ENCODE data around the gene TBL3. TPM values are rescaled to one million over a fixed set of nuclear protein-coding genes. Genes with fewer than 3 reads are reported as not detected.

The TBL3 gene
- total and polyA plus RNA-seq, 9 of the 15 experiments (the other 6 are each of a cell fraction or from before 2014, with no cell fraction given), result 0.97 to 117 (median 24.5) TPM

DNA sequence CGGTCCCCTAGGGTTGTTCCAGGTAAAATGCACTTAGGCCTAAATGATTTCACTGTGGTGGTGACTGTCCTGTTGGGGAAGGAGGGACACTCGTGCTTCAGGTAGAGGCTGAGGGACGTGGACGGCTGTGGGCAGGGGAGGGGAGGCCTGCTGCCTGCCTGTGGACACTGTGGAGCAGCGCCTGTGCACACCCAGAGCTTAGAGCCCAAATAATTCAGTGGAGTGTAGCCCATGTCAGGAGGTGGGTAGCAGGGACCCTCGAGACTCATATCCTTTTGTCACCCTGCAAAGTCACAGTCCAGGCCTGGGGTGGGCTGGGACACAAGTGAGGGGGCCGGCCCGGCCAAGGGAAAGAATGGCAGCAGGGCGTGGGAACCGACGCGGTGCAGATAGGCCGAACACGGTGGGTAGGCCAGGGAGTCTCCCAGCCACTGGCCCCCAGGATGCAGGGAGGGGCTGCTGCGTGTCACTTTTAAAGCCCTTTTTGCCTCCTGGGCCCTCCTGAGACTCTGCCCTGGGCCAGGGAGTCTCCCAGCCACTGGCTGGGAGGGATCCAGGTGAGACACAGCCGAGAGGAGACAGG is 54.1 kb downstream of the TBL3 start:
- Histone ChIP-seq H3K4me3 (peak overlapping the region; percentile 32; the same call in 1 of the 2 replicates), H3K36me3 (ENCODE audit: control insufficient read depth, insufficient read depth, low read length) (peaks cover 4% of the 10 kb centered on the region; the same call in 1 of the 3 replicates), H3K9ac (ENCODE audit: insufficient read depth in 1 of 2, low read depth in 2 of 2, low read length in 2 of 2) (peak overlapping the region in 1 of 2 experiments; percentile 86; a peak in 2 of 4 replicates), H3K79me2 (ENCODE audit: control insufficient read depth, insufficient read depth, low read length) (peaks cover 16% of the 10 kb centered on the region), H3K9me3 (replicated peaks; ENCODE audit: control insufficient read depth, insufficient read depth, low read depth, low read length) (no peaks in the 10 kb centered on the region), H3K27me3 (ENCODE audit: control insufficient read depth in 2 of 2, insufficient read depth in 2 of 2, low read length in 2 of 2) (no peaks in the 10 kb centered on the region), H3K27ac (ENCODE audit: extremely low read depth, low read depth, low read length) (no peak overlapping the region), H4K20me1 (replicated peaks; ENCODE audit: control insufficient read depth, insufficient read depth, low read length) (0 out of 2 replicates have a peak, but pooled peaks cover 7% of the 10 kb centered on the region), H3K4me2 (ENCODE audit: insufficient read depth, low read length) (peak overlapping the region; percentile 69; the same call in 1 of the 2 replicates), H3K9me1 (ENCODE audit: control insufficient read depth, insufficient read depth, low read length) (peaks cover 3% of the 10 kb centered on the region), H3K4me1 (replicated peaks in 1 of 2; ENCODE audit: control insufficient read depth in 2 of 2, insufficient read depth in 2 of 2, low read length in 2 of 2) (peaks cover 23 to 85% of the 10 kb centered on the region in 2 experiments; a peak in 4 of 5 replicates), H2AFZ (ENCODE audit: low read depth, low read length) (no peak overlapping the region)
- intact Hi-C loops (cut with micrococcal nuclease), result no loop called here
- no peak for ATAC-seq
- BruUV-seq (replicated peaks), result no TSS peak
- 79% methylated on average over 14 of the region's 16 CpGs for WGBS (ENCODE audit: insufficient coverage, low coverage, missing lambda C conversion rate)
- POLR2A ChIA-PET, result interaction anchor here (0.6 to 1.3 kb wide), 3 partner anchors 127 to 192 kb away, joined by 3 to 14 read pairs (median 6); partner anchors contain the start of gene TRAF7
- DNase-seq (ENCODE audit: extremely low read depth in 1 of 4, low spot score in 3 of 4), result no peak
- no peak for FAIRE-seq
- CTCF ChIA-PET (ENCODE audit: low intra/inter-chr PET ratio), result no interaction called here
- in situ Hi-C loops (cut with MboI), result no loop called here
- TF ChIP-seq, protein P1, sequence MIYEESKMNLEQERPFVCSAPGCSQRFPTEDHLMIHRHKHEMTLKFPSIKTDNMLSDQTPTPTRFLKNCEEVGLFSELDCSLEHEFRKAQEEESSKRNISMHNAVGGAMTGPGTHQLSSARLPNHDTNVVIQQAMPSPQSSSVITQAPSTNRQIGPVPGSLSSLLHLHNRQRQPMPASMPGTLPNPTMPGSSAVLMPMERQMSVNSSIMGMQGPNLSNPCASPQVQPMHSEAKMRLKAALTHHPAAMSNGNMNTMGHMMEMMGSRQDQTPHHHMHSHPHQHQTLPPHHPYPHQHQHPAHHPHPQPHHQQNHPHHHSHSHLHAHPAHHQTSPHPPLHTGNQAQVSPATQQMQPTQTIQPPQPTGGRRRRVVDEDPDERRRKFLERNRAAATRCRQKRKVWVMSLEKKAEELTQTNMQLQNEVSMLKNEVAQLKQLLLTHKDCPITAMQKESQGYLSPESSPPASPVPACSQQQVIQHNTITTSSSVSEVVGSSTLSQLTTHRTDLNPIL (CRISPR knock-in tag; IDR thresholded peaks at IDR 0.05), result no peak
- TF ChIP-seq, protein P2, sequence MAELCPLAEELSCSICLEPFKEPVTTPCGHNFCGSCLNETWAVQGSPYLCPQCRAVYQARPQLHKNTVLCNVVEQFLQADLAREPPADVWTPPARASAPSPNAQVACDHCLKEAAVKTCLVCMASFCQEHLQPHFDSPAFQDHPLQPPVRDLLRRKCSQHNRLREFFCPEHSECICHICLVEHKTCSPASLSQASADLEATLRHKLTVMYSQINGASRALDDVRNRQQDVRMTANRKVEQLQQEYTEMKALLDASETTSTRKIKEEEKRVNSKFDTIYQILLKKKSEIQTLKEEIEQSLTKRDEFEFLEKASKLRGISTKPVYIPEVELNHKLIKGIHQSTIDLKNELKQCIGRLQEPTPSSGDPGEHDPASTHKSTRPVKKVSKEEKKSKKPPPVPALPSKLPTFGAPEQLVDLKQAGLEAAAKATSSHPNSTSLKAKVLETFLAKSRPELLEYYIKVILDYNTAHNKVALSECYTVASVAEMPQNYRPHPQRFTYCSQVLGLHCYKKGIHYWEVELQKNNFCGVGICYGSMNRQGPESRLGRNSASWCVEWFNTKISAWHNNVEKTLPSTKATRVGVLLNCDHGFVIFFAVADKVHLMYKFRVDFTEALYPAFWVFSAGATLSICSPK (IDR thresholded peaks at IDR 0.05; ENCODE audit: borderline replicate concordance), result no peak
- TF ChIP-seq ZNF12 (CRISPR knock-in tag; IDR thresholded peaks at IDR 0.05) (no peak), ZNF766 (CRISPR knock-in tag; conservative IDR thresholded peaks at IDR 0.05) (no peak)
